Measurements from ENCODE around the gene LIN28B.
"Not testable (repeated sequence)": the region's sequence is repeated elsewhere in the genome, so short reads cannot be mapped to it uniquely, and the experiment has no call there.

- not testable (repeated sequence) for TF ChIP-seq SMC3 (IDR thresholded peaks at IDR 0.05; ENCODE audit: low read depth, low read length); CEBPB (IDR thresholded peaks at IDR 0.05; ENCODE audit: low read depth, low read length); RCOR1 (IDR thresholded peaks at IDR 0.05; ENCODE audit: insufficient replicate concordance, low read length); FOS (IDR thresholded peaks at IDR 0.05; ENCODE audit: low read depth, low read length); RFX5 (IDR thresholded peaks at IDR 0.05; ENCODE audit: low read depth, low read length); BHLHE40 (IDR thresholded peaks at IDR 0.05; ENCODE audit: low read depth, low read length); MXI1 (IDR thresholded peaks at IDR 0.05; ENCODE audit: borderline replicate concordance, low read depth, low read length)
- TF ChIP-seq, protein P1, sequence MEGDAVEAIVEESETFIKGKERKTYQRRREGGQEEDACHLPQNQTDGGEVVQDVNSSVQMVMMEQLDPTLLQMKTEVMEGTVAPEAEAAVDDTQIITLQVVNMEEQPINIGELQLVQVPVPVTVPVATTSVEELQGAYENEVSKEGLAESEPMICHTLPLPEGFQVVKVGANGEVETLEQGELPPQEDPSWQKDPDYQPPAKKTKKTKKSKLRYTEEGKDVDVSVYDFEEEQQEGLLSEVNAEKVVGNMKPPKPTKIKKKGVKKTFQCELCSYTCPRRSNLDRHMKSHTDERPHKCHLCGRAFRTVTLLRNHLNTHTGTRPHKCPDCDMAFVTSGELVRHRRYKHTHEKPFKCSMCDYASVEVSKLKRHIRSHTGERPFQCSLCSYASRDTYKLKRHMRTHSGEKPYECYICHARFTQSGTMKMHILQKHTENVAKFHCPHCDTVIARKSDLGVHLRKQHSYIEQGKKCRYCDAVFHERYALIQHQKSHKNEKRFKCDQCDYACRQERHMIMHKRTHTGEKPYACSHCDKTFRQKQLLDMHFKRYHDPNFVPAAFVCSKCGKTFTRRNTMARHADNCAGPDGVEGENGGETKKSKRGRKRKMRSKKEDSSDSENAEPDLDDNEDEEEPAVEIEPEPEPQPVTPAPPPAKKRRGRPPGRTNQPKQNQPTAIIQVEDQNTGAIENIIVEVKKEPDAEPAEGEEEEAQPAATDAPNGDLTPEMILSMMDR (conservative IDR thresholded peaks at IDR 0.05; ENCODE audit: low read depth, low read length) = not testable (repeated sequence)
These were observed 29.0 kb downstream of the LIN28B start for GRCh38 chr6:104985875-104986274.
